Peyer's patch (tissue), 4 donors: ENCODE data around the gene MXRA8. TPM values are rescaled to one million over a fixed set of nuclear protein-coding genes. Genes with fewer than 3 reads are reported as not detected.

ENCODE experiments used
- DNase-seq, 3 donors: peaks; one replicate each; pipeline ENCODE4 v3.0.0-alpha.2; 2017 to 2019
- H3K27ac ChIP-seq, 4 donors: fragments of 200-600 bp; sonication (generic); one replicate each; pipeline ENCODE4 v1.5.1; 2016 to 2019
- H3K27me3 ChIP-seq, 2 donors: fragments of 200-600 bp; sonication (generic); one replicate each; pipeline ENCODE4 v1.5.1; 2019
- H3K36me3 ChIP-seq, 3 donors: fragments of 200-600 bp; sonication (generic); one replicate each; pipeline ENCODE4 v1.5.1; 2016 to 2019
- H3K4me1 ChIP-seq, 4 donors: fragments of 200-600 bp; sonication (generic); one replicate each; pipeline ENCODE4 v1.5.1; 2016 to 2019
- H3K4me3 ChIP-seq, 4 donors: fragments of 200-600 bp; sonication (generic); 1 replicate in 3 of 4; 2 replicates in 1 of 4; pipeline ENCODE4 v1.5.1; 2016 to 2019; ENCODE audit warnings: mild to moderate bottlenecking in 1 of 4
- H3K9me3 ChIP-seq, 4 donors: fragments of 200-600 bp; sonication (generic); one replicate each; pipeline ENCODE4 v1.5.1; 2016 to 2019; ENCODE audit warnings: mild to moderate bottlenecking in 1 of 4
- CTCF ChIP-seq, 6 experiments: fragments of 450-650 bp in 4 of 6; fragments of 200-600 bp in 2 of 6; sonication (generic) in 1 of 6; IDR thresholded peaks; one replicate each; pipeline ENCODE4 v1.5.1; 2017 to 2019; ENCODE audit warnings: antibody characterized with exemption in 6 of 6, mild to moderate bottlenecking in 3 of 6, moderate library complexity in 1 of 6
- POLR2A ChIP-seq, 2 donors: fragments of 450-650 bp; IDR thresholded peaks; one replicate each; pipeline ENCODE4 v1.5.1; 2017; ENCODE audit warnings: antibody characterized with exemption in 2 of 2, mild to moderate bottlenecking in 2 of 2, moderate library complexity in 2 of 2
- total RNA-seq, 4 donors: library from RNA; depleted of rRNA; stranded (reverse); fragments of >200 nt; gene quantifications; one replicate each; pipeline ENCODE4 v1.1.0, GENCODE V29; 2016

The MXRA8 gene
- total RNA-seq, 4 donors from 2014 or later: 11.7 to 56.1 (median 35.6) TPM

- DNase-seq: no peak
These were observed 35.8 kb upstream of the MXRA8 start for GRCh38 chr1:1394116-1394515.

GRCh38 chr1:1393428-1393827 lies 35.1 kb upstream of the MXRA8 start:
- H3K36me3 ChIP-seq: peaks cover 0 to 95% (median 0%) of the 10 kb centered on the region in 3 donors
- DNase-seq: no peak
- H3K27me3 ChIP-seq: no peaks in the 10 kb centered on the region
- no peak overlapping the region for H3K27ac ChIP-seq
- H3K4me3 ChIP-seq: no peak overlapping the region
- H3K9me3 ChIP-seq: no peaks in the 10 kb centered on the region
- peaks cover 0 to 13% (median 5%) of the 10 kb centered on the region in 4 donors for H3K4me1 ChIP-seq
- TF ChIP-seq CTCF (IDR thresholded peaks at IDR 0.05): no peak
- TF ChIP-seq POLR2A (IDR thresholded peaks at IDR 0.05): no peak

More at GRCh38 chr1:1394116-1394515, 35.8 kb upstream of the MXRA8 start:
- H3K4me1 ChIP-seq: peaks cover 0 to 13% (median 6%) of the 10 kb centered on the region in 4 donors
- H3K4me3 ChIP-seq: no peak overlapping the region
- H3K27me3 ChIP-seq: no peaks in the 10 kb centered on the region
- no peaks in the 10 kb centered on the region for H3K9me3 ChIP-seq
- H3K27ac ChIP-seq: no peak overlapping the region
- peaks cover 0 to 88% (median 0%) of the 10 kb centered on the region in 3 donors for H3K36me3 ChIP-seq
- TF ChIP-seq POLR2A (IDR thresholded peaks at IDR 0.05) (no peak), CTCF (IDR thresholded peaks at IDR 0.05) (no peak)

GRCh38 chr1:1393014-1393413 lies 34.7 kb upstream of the MXRA8 start:
- Histone ChIP-seq H3K4me1 (peaks cover 0 to 10% (median 3%) of the 10 kb centered on the region in 4 donors), H3K27ac (no peak overlapping the region), H3K4me3 (no peak overlapping the region), H3K9me3 (no peaks in the 10 kb centered on the region), H3K36me3 (peaks cover 0 to 97% (median 0%) of the 10 kb centered on the region in 3 donors), H3K27me3 (no peaks in the 10 kb centered on the region)
- no peak for TF ChIP-seq POLR2A (IDR thresholded peaks at IDR 0.05)
- TF ChIP-seq CTCF (IDR thresholded peaks at IDR 0.05): no peak
- no peak for DNase-seq

GRCh38 chr1:1391225-1391624 lies 32.9 kb upstream of the MXRA8 start:
- Histone ChIP-seq H3K9me3 (no peaks in the 10 kb centered on the region), H3K27ac (no peak overlapping the region), H3K36me3 (peaks cover 0 to 100% (median 3%) of the 10 kb centered on the region in 3 donors), H3K4me3 (no peak overlapping the region), H3K27me3 (no peaks in the 10 kb centered on the region), H3K4me1 (no peaks in the 10 kb centered on the region)
- TF ChIP-seq CTCF (IDR thresholded peaks at IDR 0.05) (no peak), POLR2A (IDR thresholded peaks at IDR 0.05) (no peak)
- no peak for DNase-seq

DNA sequence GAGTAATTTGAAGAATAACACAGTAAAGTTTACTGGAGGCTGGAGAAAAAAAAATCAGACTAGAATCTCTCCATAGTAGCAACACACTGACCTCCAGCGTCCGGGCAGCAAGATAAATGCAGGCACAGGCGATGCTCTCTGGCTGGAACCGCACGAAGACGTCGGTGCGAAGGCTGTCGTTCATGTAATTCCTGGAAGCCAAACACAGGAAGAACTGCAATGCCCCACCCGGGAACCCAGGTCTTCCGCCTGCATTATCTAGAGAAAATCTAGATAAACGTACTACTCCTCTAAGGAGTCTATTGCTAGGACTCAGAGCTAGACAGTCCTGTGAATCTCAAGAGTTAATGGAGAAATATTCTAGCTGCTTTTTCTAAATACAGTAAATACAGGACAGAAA lies 32.3 kb upstream of the MXRA8 start:
- Histone ChIP-seq H3K4me3 (no peak overlapping the region), H3K27me3 (no peaks in the 10 kb centered on the region), H3K9me3 (no peaks in the 10 kb centered on the region), H3K36me3 (peaks cover 0 to 100% (median 3%) of the 10 kb centered on the region in 3 donors), H3K27ac (no peak overlapping the region), H3K4me1 (no peaks in the 10 kb centered on the region)
- no peak for DNase-seq
- TF ChIP-seq POLR2A (IDR thresholded peaks at IDR 0.05) (no peak), CTCF (IDR thresholded peaks at IDR 0.05) (no peak)

GRCh38 chr1:1388078-1388472 lies 29.7 kb upstream of the MXRA8 start:
- H3K9me3 ChIP-seq: no peaks in the 10 kb centered on the region
- no peak for DNase-seq
- no peak for TF ChIP-seq POLR2A (IDR thresholded peaks at IDR 0.05)
- no peak for TF ChIP-seq CTCF (IDR thresholded peaks at IDR 0.05)
- no peaks in the 10 kb centered on the region for H3K27me3 ChIP-seq
- H3K4me3 ChIP-seq: no peak overlapping the region
- no peak overlapping the region for H3K27ac ChIP-seq
- H3K4me1 ChIP-seq: no peaks in the 10 kb centered on the region
- H3K36me3 ChIP-seq: peaks cover 0 to 78% (median 3%) of the 10 kb centered on the region in 3 donors
